Hepatocyte (in vitro differentiated cells): ENCODE data around the gene TAF11L11.

ENCODE experiments used
- CTCF ChIP-seq: fragments of 200-600 bp; sonication (generic); IDR thresholded peaks from 2 replicates; pipeline ENCODE4 v1.5.1; 2016; ENCODE audit warnings: antibody characterized with exemption, mild to moderate bottlenecking; ENCODE audit not compliant: poor library complexity
- EZH2 ChIP-seq: fragments of 200-600 bp; sonication (generic); IDR thresholded peaks from 2 replicates; pipeline ENCODE4 v1.6.1; 2016; ENCODE audit warnings: antibody characterized with exemption, mild to moderate bottlenecking, borderline replicate concordance
- EZH2phosphoT487 ChIP-seq: fragments of 200-600 bp; sonication (generic); IDR thresholded peaks from one replicate; pipeline ENCODE4 v1.6.1; 2018; ENCODE audit warnings: antibody characterized with exemption, mild to moderate bottlenecking, low read depth, moderate library complexity; ENCODE audit not compliant: unreplicated experiment, severe bottlenecking

- no peak for TF ChIP-seq CTCF
- TF ChIP-seq EZH2, result no peak
- TF ChIP-seq EZH2phosphoT487, result no peak
Measured at GRCh38 chr5:17614872-17615605, 11.1 kb downstream of the TAF11L11 start.
